ENCODE results near the gene RAB36.
A peak's percentile ranks its signal among the peaks of the same experiment; 100 is the strongest.

RAB36 gene

DNA sequence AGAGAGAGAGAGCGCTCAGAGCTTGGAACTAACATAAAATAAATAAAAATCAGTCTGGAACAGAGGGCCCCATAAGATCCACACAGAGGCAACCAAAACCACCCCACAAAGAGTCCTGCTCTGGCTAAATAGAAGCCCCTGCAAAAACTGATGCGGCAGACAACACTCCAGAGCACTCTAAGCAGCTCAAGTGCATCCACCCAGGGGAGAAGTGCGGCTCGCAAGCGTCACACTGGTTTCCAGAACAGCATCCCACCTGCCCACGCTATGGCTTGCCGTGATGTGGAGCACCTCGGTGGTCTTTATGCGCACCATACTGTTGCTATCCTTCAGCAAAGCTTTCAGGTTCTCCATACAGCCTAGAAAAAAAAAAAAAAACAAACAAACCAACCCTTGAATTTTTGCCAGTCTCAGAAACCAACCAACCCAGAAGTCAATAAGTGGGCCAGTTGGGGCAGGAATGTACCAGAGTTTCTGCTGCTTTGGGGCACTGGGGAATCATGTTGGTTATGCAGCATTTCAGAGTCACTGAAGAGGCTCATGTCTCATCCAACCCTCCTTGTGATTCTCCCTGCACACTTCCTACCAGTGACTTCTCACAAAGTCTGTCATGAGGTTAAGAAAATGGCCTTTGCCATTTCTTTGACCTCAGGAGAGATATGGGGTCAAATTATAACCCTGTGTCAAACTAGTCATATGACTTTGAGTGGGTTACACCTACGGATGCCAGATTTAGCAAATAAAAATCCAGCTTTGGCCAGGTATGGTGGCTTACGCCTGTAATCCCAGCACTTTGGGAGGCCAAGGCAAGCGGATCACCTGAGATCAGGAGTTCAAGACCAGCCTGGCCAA, 6.5 kb upstream of the RAB36 start:
- TF ChIP-seq, protein P1, sequence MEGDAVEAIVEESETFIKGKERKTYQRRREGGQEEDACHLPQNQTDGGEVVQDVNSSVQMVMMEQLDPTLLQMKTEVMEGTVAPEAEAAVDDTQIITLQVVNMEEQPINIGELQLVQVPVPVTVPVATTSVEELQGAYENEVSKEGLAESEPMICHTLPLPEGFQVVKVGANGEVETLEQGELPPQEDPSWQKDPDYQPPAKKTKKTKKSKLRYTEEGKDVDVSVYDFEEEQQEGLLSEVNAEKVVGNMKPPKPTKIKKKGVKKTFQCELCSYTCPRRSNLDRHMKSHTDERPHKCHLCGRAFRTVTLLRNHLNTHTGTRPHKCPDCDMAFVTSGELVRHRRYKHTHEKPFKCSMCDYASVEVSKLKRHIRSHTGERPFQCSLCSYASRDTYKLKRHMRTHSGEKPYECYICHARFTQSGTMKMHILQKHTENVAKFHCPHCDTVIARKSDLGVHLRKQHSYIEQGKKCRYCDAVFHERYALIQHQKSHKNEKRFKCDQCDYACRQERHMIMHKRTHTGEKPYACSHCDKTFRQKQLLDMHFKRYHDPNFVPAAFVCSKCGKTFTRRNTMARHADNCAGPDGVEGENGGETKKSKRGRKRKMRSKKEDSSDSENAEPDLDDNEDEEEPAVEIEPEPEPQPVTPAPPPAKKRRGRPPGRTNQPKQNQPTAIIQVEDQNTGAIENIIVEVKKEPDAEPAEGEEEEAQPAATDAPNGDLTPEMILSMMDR (conservative IDR thresholded peaks at IDR 0.05; ENCODE audit: low read length): no peak
- TF ChIP-seq EZH2phosphoT487 (IDR thresholded peaks at IDR 0.05; ENCODE audit: borderline replicate concordance): no peak

DNA sequence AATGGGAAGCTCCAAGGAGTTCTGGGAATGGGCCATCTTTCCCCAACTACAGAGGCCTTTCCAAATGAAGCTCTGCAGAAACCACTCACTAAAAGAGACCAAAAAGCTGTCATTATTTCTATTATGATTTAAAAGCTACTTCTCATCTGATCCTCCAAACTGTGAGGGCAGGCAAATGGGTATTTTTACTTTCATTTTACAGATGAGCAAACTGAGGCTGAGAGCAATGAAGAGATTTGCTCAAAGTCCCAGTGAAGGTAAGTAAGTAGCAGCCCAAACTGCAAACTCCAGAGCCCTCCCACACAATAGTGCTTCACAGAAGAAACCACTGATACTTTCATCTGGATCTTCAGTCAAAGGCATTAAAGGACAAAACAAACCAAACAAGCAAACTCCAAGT, 4.9 kb upstream of the RAB36 start:
- Histone ChIP-seq H3K9ac (ENCODE audit: low read depth, low read length, poor library complexity, severe bottlenecking) (no peak overlapping the region), H3K36me3 (ENCODE audit: insufficient read depth, low read length) (no peaks in the 10 kb centered on the region), H3K4me1 (ENCODE audit: insufficient read depth, low read length, poor library complexity, severe bottlenecking) (peaks cover 46% of the 10 kb centered on the region), H3K27me3 (ENCODE audit: insufficient read depth, low read length, poor library complexity, severe bottlenecking) (no peaks in the 10 kb centered on the region), H2AFZ (ENCODE audit: low read length) (no peak overlapping the region), H3K4me3 (ENCODE audit: low read length, poor library complexity, severe bottlenecking) (no peak overlapping the region), H3F3A (ENCODE audit: low read depth) (0 out of 2 replicates have a peak, but pooled peaks cover 7% of the 10 kb centered on the region), H3K4me2 (ENCODE audit: low read depth, low read length, poor library complexity, severe bottlenecking) (no peak overlapping the region), H3K9me3 (ENCODE audit: insufficient read depth, low read depth, low read length) (no peaks in the 10 kb centered on the region), H3K9me2 (replicated peaks; ENCODE audit: low read depth, low read length) (no peaks in the 10 kb centered on the region), H4K20me1 (ENCODE audit: insufficient read depth, low read length, poor library complexity, severe bottlenecking) (no peaks in the 10 kb centered on the region), H3K79me2 (ENCODE audit: insufficient read depth, low read length) (no peaks in the 10 kb centered on the region)
- no peak for TF ChIP-seq EZH2phosphoT487 (IDR thresholded peaks at IDR 0.05; ENCODE audit: borderline replicate concordance)
- TF ChIP-seq, protein P1 (conservative IDR thresholded peaks at IDR 0.05; ENCODE audit: low read length): no peak

More for the DNA sequence above, 6.5 kb upstream of the RAB36 start:
- no peaks in the 10 kb centered on the region for H3K9me3 ChIP-seq (ENCODE audit: insufficient read depth, low read depth, low read length)
- H3K4me3 ChIP-seq (ENCODE audit: low read length, poor library complexity, severe bottlenecking): peak overlapping the region; percentile 65
- peak overlapping the region; percentile 78 for H3K4me2 ChIP-seq (ENCODE audit: low read depth, low read length, poor library complexity, severe bottlenecking)
- no peaks in the 10 kb centered on the region for H3K27me3 ChIP-seq (ENCODE audit: insufficient read depth, low read length, poor library complexity, severe bottlenecking)
- H3K4me1 ChIP-seq (ENCODE audit: insufficient read depth, low read length, poor library complexity, severe bottlenecking): peaks cover 46% of the 10 kb centered on the region
- no peaks in the 10 kb centered on the region for H3K79me2 ChIP-seq (ENCODE audit: insufficient read depth, low read length)
- 0 out of 2 replicates have a peak overlapping the region, but pooled peaks have one; percentile 29 for H2AFZ ChIP-seq (ENCODE audit: low read length)
- no peaks in the 10 kb centered on the region for H3K9me2 ChIP-seq (replicated peaks; ENCODE audit: low read depth, low read length)
- H3K36me3 ChIP-seq (ENCODE audit: insufficient read depth, low read length): no peaks in the 10 kb centered on the region
- H3F3A ChIP-seq (ENCODE audit: low read depth): 0 out of 2 replicates have a peak, but pooled peaks cover 7% of the 10 kb centered on the region
- peak overlapping the region; percentile 62 for H3K9ac ChIP-seq (ENCODE audit: low read depth, low read length, poor library complexity, severe bottlenecking)
- H4K20me1 ChIP-seq (ENCODE audit: insufficient read depth, low read length, poor library complexity, severe bottlenecking): no peaks in the 10 kb centered on the region

DNA sequence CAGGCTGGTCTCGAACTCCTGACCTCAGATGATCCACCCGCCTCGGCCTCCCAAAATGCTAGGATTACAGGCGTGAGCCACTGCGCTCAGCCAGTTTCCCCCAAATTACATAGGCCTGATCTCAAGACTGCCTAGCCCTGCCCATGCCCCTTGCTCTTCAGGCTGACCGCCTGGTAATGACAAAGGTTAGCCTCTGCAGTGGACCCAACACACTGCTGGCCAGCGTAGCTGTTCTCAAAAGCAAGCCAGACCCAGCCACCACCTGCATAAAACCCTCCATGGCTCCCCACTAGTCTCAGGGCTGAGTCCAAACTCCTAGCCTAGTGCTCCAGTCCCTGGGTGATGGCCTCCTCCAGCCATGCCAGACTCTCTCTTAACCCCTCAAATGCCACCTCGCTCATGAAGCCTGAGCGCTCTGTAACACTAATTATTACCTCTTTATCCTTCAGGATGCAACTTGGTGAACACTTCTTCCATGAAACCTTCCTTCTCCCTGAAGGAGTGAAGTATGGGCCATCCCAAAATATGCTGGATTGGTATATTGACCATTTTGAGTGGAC, 2.7 kb upstream of the RAB36 start:
- Histone ChIP-seq H3K4me3 (ENCODE audit: low read length, poor library complexity, severe bottlenecking) (no peak overlapping the region), H3K9me2 (replicated peaks; ENCODE audit: low read depth, low read length) (no peaks in the 10 kb centered on the region), H3K27me3 (ENCODE audit: insufficient read depth, low read length, poor library complexity, severe bottlenecking) (no peaks in the 10 kb centered on the region), H3K4me2 (ENCODE audit: low read depth, low read length, poor library complexity, severe bottlenecking) (peak overlapping the region; percentile 59), H3K9ac (ENCODE audit: low read depth, low read length, poor library complexity, severe bottlenecking) (no peak overlapping the region), H4K20me1 (ENCODE audit: insufficient read depth, low read length, poor library complexity, severe bottlenecking) (no peaks in the 10 kb centered on the region), H3K4me1 (ENCODE audit: insufficient read depth, low read length, poor library complexity, severe bottlenecking) (peaks cover 25% of the 10 kb centered on the region), H3K9me3 (ENCODE audit: insufficient read depth, low read depth, low read length) (no peaks in the 10 kb centered on the region), H3K79me2 (ENCODE audit: insufficient read depth, low read length) (no peaks in the 10 kb centered on the region), H3K36me3 (ENCODE audit: insufficient read depth, low read length) (no peaks in the 10 kb centered on the region), H3F3A (ENCODE audit: low read depth) (0 out of 2 replicates have a peak, but pooled peaks cover 5% of the 10 kb centered on the region), H2AFZ (ENCODE audit: low read length) (no peak overlapping the region)
- TF ChIP-seq, protein P1 (conservative IDR thresholded peaks at IDR 0.05; ENCODE audit: low read length): no peak
- TF ChIP-seq EZH2phosphoT487 (IDR thresholded peaks at IDR 0.05; ENCODE audit: borderline replicate concordance): no peak
